GM19238 (cell line): ENCODE results near the gene SREBF2.

Source experiments
- DNase-seq: peaks from one replicate; pipeline ENCODE4 v3.0.0; 2011; ENCODE audit warnings: low spot score; ENCODE audit not compliant: insufficient read length

Gene SREBF2

DNA sequence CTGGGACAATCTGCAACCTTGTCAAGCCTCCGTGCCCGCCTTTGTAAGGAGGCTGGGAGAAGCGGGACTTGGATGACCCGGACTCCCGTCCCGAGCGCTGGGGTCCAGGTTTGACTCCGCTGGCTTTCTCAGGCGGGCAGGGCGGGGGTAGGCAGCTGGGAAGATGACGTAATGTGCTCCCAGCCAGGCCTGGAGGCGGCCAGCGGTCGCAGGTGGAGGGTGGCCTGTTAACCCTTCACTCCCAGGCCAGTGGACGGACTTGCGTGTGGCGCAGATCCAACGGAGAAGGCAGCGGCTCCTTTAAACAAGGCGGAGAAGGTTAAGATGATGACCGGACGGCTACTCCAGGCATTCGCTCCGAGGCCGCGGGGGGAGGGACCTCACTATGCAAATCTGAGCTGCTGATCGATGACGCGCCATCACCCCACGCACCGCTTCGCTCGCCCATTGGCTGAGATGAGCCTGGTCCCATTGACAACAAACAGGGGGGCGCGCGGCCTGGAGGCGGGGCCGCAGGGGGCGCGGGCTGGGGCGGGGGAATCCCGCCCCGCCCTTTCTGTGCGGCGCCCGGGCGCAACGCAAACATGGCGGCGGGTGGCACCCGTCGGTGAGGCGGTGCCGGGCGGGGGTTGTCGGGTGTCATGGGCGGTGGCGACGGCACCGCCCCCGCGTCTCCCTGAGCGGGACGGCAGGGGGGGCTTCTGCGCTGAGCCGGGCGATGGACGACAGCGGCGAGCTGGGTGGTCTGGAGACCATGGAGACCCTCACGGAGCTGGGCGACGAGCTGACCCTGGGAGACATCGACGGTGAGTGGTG lies at the start of gene SREBF2:
Gene SREBF2 (plus strand): TSS at position 553 of the 816 bp plus-strand sequence. CDS start 166 bp downstream, at position 719.
- DNase-seq: peak; percentile 97

DNA sequence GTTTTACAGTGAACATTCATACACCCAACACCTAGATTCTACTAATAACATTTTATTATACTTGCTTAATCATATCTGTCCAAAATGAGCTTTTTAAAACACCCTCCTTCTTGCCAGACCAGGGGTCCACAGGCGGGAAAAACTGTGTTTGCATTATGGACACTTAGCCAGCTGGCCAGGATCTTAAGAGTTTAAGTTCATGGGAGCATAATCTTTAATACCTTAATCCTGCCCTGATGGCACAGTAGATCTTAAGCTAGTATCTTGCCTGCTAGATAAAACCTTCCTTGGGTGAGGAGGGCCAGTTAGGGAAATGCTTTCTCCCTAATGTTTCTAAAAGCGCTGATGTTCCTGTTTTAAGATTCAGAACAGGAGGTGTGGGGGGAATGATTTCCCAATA lies 45.6 kb upstream of the SREBF2 start:
- DNase-seq: no peak

DNA sequence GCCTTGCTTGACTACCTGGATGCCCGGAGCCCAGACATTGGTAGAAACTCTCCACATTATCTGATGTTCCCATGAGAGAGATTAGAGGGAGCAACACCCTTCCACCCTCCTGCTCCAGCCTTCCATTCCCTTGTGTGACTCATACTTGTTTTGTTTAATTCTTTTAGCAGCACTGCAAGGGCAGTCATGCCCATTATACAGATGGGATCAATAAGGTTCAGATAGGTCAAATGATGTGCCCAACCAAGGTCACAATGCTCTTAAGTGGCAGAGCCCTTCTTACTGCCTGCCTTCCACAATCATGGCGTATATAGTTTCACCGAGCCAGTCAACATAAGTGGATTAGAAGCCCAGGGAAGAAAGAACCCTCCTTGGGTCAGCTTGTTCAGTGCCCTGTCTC lies 39.0 kb upstream of the SREBF2 start:
- no peak for DNase-seq

DNA sequence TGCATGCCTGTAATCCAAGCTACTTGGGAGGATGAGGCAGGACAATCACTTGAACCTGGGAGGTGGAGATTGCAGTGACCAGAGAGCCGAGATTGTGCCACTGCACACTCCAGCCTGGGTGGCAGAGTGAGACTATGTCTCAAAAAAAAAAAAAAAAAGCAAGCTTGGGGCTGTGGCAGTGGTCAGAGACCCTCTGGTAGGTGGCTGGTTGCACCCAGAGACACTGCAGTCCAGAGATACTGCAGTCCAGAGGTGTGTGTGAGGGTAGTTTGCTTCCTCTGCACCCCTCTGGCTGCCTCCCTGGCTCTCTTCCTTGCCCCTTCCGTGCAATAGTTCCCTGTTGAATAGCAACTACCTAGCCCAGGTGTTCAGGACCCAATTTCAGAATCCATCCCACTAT lies 34.2 kb upstream of the SREBF2 start:
- DNase-seq: no peak

DNA sequence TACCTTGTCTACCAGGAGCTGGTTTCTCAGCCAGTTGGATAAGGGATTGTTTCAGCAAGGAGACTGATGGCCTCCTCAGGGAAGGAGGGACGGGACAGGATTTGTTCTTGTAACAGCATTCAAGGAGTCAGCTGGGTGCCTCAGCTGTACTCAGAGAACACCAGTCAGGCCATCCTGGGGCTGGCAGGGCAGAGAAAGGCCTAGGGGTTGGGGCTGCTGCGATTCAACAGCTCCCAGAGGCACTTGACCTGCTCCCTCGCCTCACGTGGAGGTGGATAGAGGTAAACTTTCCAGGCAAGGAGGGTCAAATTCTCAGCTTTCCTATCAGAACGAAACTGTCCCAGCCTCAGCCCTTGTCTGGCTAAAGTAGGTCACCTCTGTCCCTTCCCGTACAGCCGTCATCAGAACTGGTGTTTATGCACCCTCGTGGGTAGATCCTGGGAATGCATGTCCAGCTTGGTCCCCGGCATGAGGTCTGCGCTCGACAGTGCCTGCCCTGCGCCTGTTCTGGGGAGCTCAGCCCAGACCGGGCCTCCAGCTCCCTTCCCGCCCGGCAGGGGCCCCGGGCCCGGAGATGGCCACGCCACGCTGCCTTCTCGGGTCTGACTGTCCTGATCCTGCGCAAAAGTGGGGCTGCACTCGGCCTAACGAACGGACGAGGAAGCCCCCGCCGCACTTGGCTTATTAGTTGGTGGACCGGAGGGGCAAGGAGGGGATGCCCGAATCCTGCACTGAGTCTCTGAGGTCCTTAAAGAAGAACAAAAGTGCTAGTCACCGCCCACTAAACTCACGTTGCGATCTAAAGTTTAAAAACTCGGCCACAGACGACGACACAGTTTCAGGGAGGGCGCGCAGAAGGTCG lies 33.2 kb upstream of the SREBF2 start:
- peak; percentile 38 for DNase-seq

DNA sequence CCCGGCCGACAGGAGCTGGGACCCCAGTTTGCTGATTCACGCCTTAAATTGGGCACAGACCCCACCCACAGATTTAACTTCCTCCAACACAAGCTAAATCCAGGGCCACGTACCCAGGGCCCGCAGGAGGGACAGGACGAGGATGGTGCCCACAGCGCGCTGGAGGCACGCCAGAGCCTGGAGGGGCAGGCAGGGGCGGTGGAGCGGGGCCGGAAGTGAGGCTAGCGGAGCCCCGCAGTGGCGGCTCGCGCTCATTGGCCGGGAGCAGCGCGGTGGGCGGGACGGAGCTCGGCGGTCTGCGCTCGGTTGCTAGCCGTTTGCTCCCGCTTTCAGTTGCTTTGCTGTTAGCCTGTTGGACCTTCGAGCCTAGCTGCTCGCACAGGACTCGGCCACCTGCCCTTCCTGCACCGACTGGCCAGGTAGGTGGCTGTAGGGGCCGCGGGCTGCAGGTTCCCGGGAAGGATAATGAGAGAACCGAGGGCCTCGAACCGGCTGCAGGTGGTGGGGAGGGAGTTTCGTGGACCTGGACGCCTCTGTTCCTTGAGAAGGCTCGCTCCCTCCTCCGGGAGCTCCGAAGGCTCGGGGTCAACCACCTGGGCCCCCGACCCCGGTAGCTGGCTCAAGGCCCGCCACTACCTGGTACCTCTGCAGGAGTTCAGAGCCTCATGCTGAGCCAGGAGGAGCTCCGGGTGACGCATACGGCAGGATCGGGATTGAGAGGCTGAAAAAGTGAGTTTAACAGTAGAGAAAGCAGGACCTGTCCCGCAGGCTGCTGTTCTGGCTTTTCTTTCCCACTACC lies 32.4 kb upstream of the SREBF2 start, which contains the start of gene CCDC134:
Gene CCDC134 (plus strand): TSS at position 332 of the 799 bp plus-strand sequence. CDS start 8,212 bp downstream, outside the sequence.
- DNase-seq: peak; percentile 97

DNA sequence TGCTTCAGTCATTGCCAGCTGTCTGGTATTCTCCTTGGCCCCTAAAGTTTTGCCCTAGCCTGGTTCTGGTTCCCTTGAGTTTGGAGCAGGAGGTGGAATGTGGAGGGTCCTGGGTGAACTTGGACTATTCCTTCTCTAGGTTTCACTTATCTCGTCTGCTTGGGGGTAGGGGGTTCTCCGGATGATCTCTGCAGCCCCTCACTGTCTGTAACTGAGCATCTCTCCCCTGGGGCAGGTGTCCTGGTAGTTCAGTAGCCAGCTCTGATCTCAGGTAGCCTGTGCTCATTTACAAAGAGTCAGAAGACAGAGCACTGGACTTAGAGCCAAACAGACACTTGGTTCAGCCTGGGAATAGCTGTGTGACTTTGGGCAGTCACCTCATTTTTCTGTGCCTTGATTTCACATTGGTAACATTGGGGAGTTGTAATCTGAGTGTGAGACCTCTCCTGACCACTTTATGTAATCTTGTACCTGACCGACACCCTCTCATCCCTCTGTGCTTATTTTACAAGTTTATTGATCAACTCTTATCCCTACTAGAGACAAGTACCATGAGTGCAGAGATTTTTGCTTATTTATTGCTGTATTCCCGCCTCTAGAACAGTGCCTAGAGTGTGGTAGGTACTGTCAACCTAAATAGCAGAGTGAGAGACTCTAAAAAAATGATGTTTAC lies 31.6 kb upstream of the SREBF2 start:
- DNase-seq: no peak

DNA sequence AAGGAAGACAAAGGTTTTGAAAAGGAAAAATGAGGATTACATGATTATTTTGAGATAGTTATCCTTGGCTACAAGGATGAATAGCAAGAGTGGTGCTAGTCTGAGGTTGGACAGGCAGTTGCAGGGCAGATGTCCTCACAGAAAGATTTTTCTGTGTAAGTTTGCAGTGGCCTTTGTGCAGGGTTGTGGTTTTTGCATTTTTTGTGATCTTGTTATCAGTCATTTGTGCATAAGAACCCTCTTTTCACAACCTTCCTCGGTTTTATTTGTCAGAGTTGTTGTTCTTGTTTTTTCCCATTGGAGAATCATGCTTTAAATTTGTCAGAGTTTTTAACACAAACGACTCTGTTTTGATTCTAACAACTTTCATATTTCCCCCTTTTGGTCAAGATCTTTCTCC lies 31.0 kb upstream of the SREBF2 start:
- no peak for DNase-seq

DNA sequence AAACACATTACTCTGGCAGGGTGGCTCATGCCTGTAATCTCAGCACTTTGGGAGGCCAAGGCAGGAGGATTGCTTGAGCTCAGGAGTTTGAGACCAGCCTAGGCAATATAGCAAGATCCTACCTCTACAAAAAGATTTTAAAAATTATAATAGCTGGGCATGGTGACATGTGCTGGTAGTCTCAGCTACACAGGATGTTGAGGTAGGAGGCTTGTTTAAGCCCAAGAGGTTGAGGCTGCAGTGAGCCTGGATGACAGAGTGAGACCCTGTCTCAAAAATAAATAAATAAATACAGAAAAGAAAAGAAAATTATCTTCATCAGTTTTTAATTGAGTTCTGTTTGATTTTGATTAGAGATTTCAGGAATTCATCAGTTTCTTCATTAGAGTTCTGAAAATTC lies 27.3 kb upstream of the SREBF2 start:
- DNase-seq: no peak

DNA sequence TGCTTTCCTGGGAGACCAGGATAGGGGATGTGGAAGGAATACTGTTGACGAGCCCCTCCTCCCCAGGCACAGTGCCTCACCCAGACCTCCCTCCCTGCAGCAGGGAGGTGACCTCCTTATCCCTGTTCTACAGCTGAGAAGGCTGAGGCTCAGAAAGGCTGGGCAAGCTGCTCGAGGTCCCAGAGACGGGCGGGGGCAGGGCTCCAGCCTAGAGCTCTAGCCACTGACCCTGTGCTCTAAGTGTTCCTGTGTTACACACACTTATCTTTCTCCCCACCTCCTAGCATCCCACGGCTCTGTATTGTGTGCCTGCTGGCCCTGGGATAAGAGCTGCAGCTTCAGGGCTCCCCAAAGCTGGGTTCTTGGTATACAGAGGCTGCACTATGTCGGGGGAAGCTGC lies 24.5 kb upstream of the SREBF2 start:
- no peak for DNase-seq

DNA sequence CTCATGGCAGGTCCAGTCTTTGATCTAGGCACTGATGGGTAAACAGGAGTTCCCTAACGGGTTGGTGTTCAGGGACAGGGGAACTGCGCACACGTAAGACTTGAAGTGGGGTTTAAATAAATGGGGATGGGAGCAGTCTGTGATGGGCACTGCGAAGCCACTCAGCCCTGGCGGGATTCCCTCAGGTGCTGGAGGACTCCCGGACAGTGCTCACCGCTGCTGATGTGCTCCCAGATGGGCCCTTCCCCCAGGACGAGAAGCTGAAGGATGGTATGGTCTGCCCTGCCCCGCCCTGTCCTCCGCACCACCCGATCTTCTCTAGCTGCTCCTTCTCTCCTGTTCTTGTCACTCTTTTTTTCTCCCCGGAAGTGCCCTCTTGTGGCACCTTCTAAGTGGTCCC lies 22.9 kb upstream of the SREBF2 start:
- no peak for DNase-seq

DNA sequence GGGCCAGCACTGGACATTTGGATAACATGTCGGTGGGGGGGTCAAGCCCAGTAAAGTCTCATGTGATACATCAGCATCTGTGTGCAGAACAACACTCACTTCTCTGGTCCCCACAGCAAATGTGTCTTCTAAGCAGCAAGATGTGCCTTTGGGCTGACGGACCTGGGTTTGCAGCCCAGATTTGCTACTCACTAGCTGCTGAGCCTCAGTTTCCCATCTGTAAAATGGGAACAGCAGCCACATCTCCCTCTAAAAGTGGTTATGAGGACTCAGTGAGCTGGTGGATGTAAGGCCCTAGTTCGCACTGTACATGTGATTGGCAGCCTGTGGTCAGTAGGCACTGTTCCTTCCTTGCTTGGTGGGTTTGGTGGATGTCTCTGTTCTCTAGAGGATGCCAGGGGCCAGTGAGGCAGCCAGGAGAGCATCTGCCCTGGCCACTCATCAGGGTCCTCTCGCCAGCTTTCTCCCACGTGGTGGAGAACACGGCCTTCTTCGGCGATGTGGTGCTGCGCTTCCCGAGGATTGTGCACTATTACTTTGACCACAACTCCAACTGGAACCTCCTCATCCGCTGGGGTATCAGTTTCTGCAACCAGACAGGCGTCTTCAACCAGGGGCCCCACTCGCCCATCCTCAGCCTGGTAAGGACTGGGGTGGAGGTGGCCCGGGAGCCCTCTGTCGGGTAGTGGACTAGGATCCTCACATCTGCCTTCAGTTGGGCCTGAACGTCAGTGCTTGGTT lies 19.9 kb upstream of the SREBF2 start:
- no peak for DNase-seq

DNA sequence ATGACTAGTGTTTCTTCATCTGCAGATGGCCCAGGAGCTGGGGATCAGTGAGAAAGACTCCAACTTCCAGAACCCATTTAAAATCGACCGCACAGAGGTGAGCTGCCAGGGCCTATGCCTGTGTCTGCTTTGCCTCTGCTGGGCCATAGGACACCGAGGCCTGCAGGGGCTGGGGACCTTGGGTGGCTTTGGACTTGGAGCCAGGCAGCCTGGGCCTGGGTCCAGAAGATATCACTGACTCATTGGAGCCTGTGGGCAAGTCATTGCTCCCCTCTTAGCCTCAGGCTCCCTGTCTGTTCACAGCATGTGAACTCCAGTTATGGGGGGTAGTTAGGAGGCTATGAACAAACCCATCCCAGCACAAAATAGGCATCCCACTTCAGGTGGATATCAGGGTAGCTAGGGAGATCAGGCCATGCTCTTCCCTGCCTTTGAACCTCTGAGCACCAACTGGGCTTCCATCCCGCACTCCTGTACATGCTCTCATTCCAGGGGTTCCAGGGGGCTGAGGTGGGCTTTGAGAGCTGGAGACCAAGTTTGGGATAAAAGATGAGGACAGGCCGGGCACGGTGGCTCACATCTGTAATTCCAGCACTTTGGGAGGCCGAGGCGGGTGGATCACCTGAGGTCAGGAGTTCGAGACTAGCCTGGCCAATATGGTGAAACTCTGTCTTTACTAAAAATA lies 19.0 kb upstream of the SREBF2 start:
- DNase-seq: no peak

DNA sequence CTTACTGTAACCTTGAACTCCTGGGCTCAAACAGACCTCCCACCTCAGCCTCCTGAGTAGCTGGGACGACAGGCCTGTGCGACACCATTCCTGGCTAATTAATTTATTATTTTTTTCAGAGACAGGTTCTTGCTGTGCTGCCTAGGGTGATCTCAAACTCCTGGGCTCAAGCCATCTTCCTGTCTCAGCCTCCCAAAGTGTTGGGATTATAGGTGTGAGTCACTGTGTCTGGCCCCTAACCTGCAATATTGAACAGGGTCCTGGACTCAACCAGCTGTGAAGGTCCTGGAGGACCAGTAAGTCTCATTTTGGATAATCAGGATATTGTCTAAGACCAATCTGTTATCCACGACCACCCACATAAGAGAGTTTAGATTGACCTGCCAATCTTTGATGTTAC lies 17.2 kb upstream of the SREBF2 start:
- no peak for DNase-seq

DNA sequence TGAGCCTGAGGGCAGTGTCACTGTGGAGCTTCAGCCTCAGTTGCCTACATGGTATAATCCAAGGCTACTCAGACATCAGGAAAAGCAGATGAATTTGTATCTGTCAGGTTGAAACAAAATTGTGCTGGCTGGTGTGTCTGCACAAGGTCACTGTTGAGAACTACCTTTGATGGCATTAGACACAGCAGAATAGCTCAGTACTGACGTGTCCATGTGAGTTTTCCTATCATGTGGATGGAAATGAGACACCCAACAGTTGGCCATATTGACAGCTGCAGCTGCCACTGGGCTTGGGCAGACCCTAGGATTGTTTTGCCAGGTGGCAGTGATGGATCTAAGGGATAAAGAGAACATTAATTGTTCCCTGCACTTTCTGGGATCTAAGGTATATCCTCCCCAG lies 16.7 kb upstream of the SREBF2 start:
- no peak for DNase-seq

DNA sequence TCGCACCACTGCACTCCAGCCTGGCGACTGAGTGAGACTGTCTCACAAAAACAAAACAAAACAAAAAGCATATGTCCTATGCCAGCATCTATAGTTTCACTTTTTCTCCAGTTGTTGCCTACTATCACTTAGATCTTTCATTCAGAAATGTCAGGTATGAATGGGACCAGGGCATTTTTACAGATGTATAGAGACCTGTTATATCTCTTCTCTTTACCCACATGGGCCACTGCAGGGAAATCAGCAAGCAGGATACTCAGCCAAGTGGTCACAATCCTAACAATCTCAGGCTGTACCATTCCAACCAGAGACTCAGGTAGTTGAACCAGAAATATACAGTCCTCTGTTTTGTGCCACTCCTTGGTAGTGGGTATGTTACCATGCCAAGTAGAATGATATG lies 16.0 kb upstream of the SREBF2 start:
- DNase-seq: no peak

DNA sequence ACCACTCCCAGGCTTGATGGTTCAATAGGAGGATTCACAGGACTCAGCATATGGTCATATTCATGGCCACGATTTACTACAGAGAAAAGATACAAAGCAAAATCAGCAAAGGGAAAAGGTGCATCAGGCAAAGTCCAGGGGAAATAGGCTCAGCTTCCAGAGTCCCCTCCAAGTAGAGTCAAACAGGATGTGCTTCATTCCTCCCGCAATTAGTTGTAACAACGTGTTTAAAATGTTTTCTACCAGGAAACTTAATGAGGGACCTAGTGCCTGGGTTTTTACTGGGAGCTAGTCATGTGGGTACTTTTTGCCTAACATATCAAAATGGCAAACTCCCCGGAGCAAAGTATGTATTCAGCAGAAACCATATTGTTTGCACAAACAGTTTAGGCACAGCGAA lies 14.9 kb upstream of the SREBF2 start:
- no peak for DNase-seq

DNA sequence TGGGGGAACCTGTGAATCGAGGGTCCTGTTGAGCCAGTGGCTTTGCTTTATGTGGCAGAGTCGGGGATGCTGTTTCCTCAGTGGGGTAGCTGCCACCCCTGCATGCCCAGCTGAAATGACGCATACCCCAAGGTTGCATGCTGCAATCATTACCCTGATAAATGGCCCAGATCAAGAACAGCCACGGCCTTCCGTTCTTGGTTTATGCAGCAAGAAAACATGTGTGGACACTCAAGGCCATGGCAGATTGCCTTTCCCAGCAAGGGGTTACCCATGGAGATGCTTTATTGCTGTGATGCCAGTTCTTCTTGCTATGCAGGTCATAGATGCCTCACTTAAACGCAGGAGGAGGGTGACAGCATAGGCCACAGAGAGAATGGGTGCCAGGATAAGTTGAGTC lies 14.3 kb upstream of the SREBF2 start:
- DNase-seq: no peak

DNA sequence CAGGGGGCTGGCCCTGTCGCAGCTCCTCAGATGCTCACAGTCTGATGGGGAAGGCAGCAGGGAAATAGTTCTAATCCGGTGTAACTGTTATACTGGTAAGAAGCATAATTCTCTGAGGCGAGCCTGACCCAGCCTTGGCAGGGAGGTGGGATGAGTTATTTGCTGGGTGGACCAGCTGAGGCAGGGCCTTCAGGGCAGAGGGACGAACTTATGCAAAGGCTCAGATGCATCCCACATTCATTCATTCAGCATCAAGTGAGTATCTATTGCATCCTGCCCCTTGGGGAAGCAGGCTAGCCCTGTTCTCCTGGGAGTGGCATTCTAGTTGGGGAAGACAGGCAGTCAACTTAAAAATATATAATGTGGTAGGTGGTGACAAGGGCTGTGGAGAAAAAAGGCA lies 13.6 kb upstream of the SREBF2 start:
- no peak for DNase-seq

DNA sequence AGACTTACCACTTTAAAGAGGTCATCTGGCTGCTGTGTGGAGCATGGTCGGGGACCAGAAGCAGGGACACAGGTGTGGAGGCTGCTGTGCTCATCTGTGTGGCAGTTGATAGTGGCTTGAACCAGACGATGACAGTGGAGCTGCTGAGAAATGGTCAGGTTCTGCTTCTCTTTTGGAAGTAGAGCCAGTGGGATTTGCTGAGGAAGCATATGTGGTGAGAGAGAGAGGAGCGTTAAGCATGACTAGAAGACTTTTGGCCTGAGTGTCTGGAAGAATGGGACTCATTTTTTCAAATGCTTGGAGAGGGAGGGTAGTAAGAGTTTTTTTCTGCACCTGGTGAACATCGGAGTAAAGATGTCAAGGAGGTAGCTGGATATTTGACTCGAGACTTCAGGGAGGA lies 12.5 kb upstream of the SREBF2 start:
- no peak for DNase-seq
